HCT116 (cell line): ENCODE data around the gene ANXA4. TPM values are rescaled to one million over a fixed set of nuclear protein-coding genes. Genes with fewer than 3 reads are reported as not detected.

Experiments
- ATAC-seq: fragments of 200-7000 bp; cut with Tn5 transposase; 2 replicates; pipeline ENCODE4 v1.9.1; 2020; ENCODE audit warnings: mild to moderate bottlenecking, moderate library complexity
- BruUV-seq: library from RNA; stranded (reverse); fragments of 400-500 nt; replicated peaks from 2 replicates; lab custom pipeline; 2021; lab: Mats Ljungman, UMichigan
- CTCF ChIA-PET: fragments of 300-600 bp; sonication (Branson Sonifier 250); formaldehyde crosslinking; loops from one replicate; lab custom pipeline; 2021; ENCODE audit warnings: antibody characterized with exemption; lab: Charles Lee
- POLR2A ChIA-PET: fragments of 300-600, 350-600 bp; sonication (Branson Sonifier 250); formaldehyde crosslinking; loops from one replicate; lab custom pipeline; 2021; ENCODE audit warnings: antibody characterized with exemption; lab: Charles Lee
- RAD21 ChIA-PET, 2 experiments: fragments of 300-600 bp; sonication (Branson Sonifier 250); formaldehyde crosslinking; loops; one replicate each; lab custom pipeline; 2023; ENCODE audit warnings: low total read pairs in 2 of 2; ENCODE audit not compliant: uncharacterized antibody in 2 of 2, unreplicated experiment in 2 of 2, low non-redundant PET in 1 of 2; lab: Charles Lee
- DNase-seq: peaks from one replicate; pipeline ENCODE4 v3.0.0-alpha.2; 2010; ENCODE audit warnings: low read depth, low spot score
- H2AFZ ChIP-seq: fragments of 200-600 bp; shearing (Covaris generic), sonication (generic); 2 replicates; pipeline ENCODE4 v1.6.1; 2017; ENCODE audit warnings: low read depth, mixed run types, mixed read lengths, antibody characterized with exemption, low read length; ENCODE audit not compliant: poor library complexity, severe bottlenecking
- H3K27ac ChIP-seq: 2 replicates; pipeline ENCODE4 v1.5.1; 2012; ENCODE audit warnings: low read depth, low read length
- H3K27me3 ChIP-seq: fragments of 200-600 bp; sonication (generic); 2 replicates; pipeline ENCODE4 v1.6.1; 2016; ENCODE audit warnings: mixed run types, low read length, mixed read lengths; ENCODE audit not compliant: insufficient read depth
- H3K36me3 ChIP-seq, 2 experiments: fragments of 200-500 bp in 1 of 2; fragments of 200-600 bp in 1 of 2; sonication (Bioruptor generic) in 1 of 2; sonication (generic) in 1 of 2; 2 replicates each; pipeline versions ENCODE4 v1.5.1 to v1.6.1; 2014 to 2016; ENCODE audit warnings: low read length in 2 of 2, inconsistent platforms in 1 of 2, mixed read lengths in 1 of 2, mixed run types in 1 of 2; ENCODE audit not compliant: insufficient read depth in 2 of 2, control insufficient read depth in 1 of 2
- H3K4me1 ChIP-seq, 2 experiments: fragments of 200-600 bp in 1 of 2; sonication (generic) in 1 of 2; 2 replicates each; pipeline versions ENCODE4 v1.5.1 to v1.6.1; 2012 to 2017; ENCODE audit warnings: low read length in 2 of 2, inconsistent platforms in 1 of 2, mild to moderate bottlenecking in 1 of 2, mixed read lengths in 1 of 2, mixed run types in 1 of 2, moderate library complexity in 1 of 2; ENCODE audit not compliant: insufficient read depth in 2 of 2, control insufficient read depth in 1 of 2
- H3K4me2 ChIP-seq: fragments of 200-600 bp; sonication (generic); 2 replicates; pipeline ENCODE4 v1.6.1; 2017; ENCODE audit warnings: mixed run types, low read length, mixed read lengths
- H3K4me3 ChIP-seq, 2 experiments: fragments of 200-600 bp in 1 of 2; sonication (generic) in 1 of 2; replicated peaks in 1 of 2; 2 replicates each; pipeline ENCODE4 v1.5.1; 2011 to 2016; ENCODE audit warnings: low read length in 2 of 2, control low read depth in 1 of 2, low read depth in 1 of 2, mild to moderate bottlenecking in 1 of 2, mixed read lengths in 1 of 2, mixed run types in 1 of 2
- H3K79me2 ChIP-seq: fragments of 200-600 bp; sonication (generic); 2 replicates; pipeline ENCODE4 v1.6.1; 2017; ENCODE audit warnings: mild to moderate bottlenecking, mixed run types, low read length, moderate library complexity, mixed read lengths; ENCODE audit not compliant: insufficient read depth
- H3K9ac ChIP-seq: fragments of 200-600 bp; sonication (generic); 2 replicates; pipeline ENCODE4 v1.6.1; 2016; ENCODE audit warnings: low read length, mixed read lengths
- H3K9me2 ChIP-seq: fragments of 200-600 bp; sonication (generic), shearing (Covaris generic); 2 replicates; pipeline ENCODE4 v1.6.1; 2017; ENCODE audit warnings: mixed run types, mild to moderate bottlenecking, moderate library complexity; ENCODE audit not compliant: insufficient read depth
- H3K9me3 ChIP-seq, 2 experiments: fragments of 200-500 bp in 1 of 2; fragments of 200-600 bp in 1 of 2; sonication (Bioruptor generic) in 1 of 2; sonication (generic) in 1 of 2; 2 replicates each; pipeline ENCODE4 v1.6.1; 2014 to 2017; ENCODE audit warnings: low read length in 2 of 2, mixed read lengths in 2 of 2, inconsistent platforms in 1 of 2, low read depth in 1 of 2, mild to moderate bottlenecking in 1 of 2, mixed run types in 1 of 2, moderate library complexity in 1 of 2; ENCODE audit not compliant: control insufficient read depth in 1 of 2, insufficient read depth in 1 of 2
- H4K20me1 ChIP-seq: fragments of 200-600 bp; sonication (generic), shearing (Covaris generic); 2 replicates; pipeline ENCODE4 v1.6.1; 2017; ENCODE audit warnings: mixed run types, mild to moderate bottlenecking, moderate library complexity; ENCODE audit not compliant: insufficient read depth
- ATF3 ChIP-seq: IDR thresholded peaks from 2 replicates; pipeline ENCODE4 v1.6.1; 2012
- ELF1 ChIP-seq: IDR thresholded peaks from 2 replicates; pipeline ENCODE4 v1.6.1; 2012; ENCODE audit warnings: low read depth, borderline replicate concordance
- EZH2 ChIP-seq: fragments of 200-600 bp; sonication (generic); IDR thresholded peaks from 2 replicates; pipeline ENCODE4 v1.6.1; 2017; ENCODE audit warnings: antibody characterized with exemption, mixed run types
- POLR2AphosphoS5 ChIP-seq: IDR thresholded peaks from 2 replicates; pipeline ENCODE4 v1.6.1; 2011; ENCODE audit warnings: mild to moderate bottlenecking, low read depth, low read length, moderate library complexity
- YY1 ChIP-seq: IDR thresholded peaks from 2 replicates; pipeline ENCODE4 v1.6.1; 2011; ENCODE audit warnings: low read length, low read depth, moderate library complexity, mild to moderate bottlenecking; ENCODE audit not compliant: insufficient replicate concordance; ENCODE audit errors: extremely low read depth
- intact Hi-C: fragments of 100-400 bp; cut with micrococcal nuclease; formaldehyde crosslinking; loops from 2 replicates; pipeline ENCODE4 v1.10.0; 2022
- total RNA-seq: library from RNA; stranded (reverse); gene quantifications from one replicate; pipeline ENCODE4 v1.2.1, GENCODE V29; 2021; ENCODE audit not compliant: unreplicated experiment
- TF ChIP-seq, protein P1 (sequence below): IDR thresholded peaks from 2 replicates; pipeline ENCODE4 v1.6.1; 2011; ENCODE audit warnings: mild to moderate bottlenecking, low read length, moderate library complexity; ENCODE audit not compliant: insufficient replicate concordance; ENCODE audit errors: extremely low read depth
- TF ChIP-seq, protein P2 (sequence below), 3 experiments: fragments of 200-600 bp in 1 of 3; sonication (generic) in 1 of 3; IDR thresholded peaks in 2 of 3; conservative IDR thresholded peaks in 1 of 3; 2 replicates each; pipeline ENCODE4 v1.5.1; 2012 to 2017; ENCODE audit warnings: low read depth in 2 of 3, low read length in 2 of 3, antibody characterized with exemption in 1 of 3, borderline replicate concordance in 1 of 3, control low read depth in 1 of 3, mild to moderate bottlenecking in 1 of 3, mixed read lengths in 1 of 3, mixed run types in 1 of 3, moderate library complexity in 1 of 3; ENCODE audit not compliant: insufficient read depth in 1 of 3
- TF ChIP-seq, protein P3 (sequence below): IDR thresholded peaks from 2 replicates; pipeline ENCODE4 v1.6.1; 2012

The ANXA4 gene
- total RNA-seq, 1 experiment from 2014 or later = 64.6 TPM

DNA sequence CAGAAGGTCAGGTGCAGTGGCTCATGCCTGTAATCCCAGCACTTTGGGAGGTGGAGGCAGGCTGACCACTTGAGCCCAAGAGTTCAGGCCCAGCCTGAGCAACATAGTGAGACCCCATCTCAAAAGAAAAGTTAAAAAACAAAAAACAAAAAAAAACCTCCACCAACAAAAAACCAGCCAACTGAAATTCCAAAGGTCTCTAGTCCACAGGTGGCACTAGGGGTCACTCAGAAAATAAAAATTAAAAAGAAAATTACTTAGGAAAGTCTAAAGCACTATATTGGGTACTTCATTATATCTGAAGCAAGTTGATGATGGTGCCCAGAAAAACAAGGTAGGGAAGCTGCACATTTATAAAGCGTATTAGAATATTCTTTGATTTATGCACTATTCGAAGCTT is 26.9 kb downstream of the ANXA4 start:
- DNase-seq = no peak
- CTCF ChIA-PET = interaction anchor here (1.1 to 1.6 kb wide), 2 partner anchors 44 to 48 kb away, joined by 3 to 4 read pairs; no protein-coding TSS in a partner anchor
- POLR2A ChIA-PET = interaction anchor here (1.2 kb wide), 1 partner anchor 13 kb away, joined by 5 read pairs; no protein-coding TSS in a partner anchor
- no peaks in the 10 kb centered on the region for H3K27me3 ChIP-seq
- peak overlapping the region; percentile 67; the same call in 1 of the 2 replicates for H3K27ac ChIP-seq
- no peaks in the 10 kb centered on the region for H3K9me2 ChIP-seq
- no peak overlapping the region for H3K9ac ChIP-seq
- RAD21 ChIA-PET = no interaction called here
- peaks cover 28% of the 10 kb centered on the region for H3K79me2 ChIP-seq
- ATAC-seq = no peak
- H4K20me1 ChIP-seq = no peaks in the 10 kb centered on the region
- H3K9me3 ChIP-seq = no peaks in the 10 kb centered on the region
- H3K4me2 ChIP-seq = no peak overlapping the region
- no peaks in the 10 kb centered on the region for H3K36me3 ChIP-seq
- no peak overlapping the region for H3K4me3 ChIP-seq
- TF ChIP-seq, protein P1, sequence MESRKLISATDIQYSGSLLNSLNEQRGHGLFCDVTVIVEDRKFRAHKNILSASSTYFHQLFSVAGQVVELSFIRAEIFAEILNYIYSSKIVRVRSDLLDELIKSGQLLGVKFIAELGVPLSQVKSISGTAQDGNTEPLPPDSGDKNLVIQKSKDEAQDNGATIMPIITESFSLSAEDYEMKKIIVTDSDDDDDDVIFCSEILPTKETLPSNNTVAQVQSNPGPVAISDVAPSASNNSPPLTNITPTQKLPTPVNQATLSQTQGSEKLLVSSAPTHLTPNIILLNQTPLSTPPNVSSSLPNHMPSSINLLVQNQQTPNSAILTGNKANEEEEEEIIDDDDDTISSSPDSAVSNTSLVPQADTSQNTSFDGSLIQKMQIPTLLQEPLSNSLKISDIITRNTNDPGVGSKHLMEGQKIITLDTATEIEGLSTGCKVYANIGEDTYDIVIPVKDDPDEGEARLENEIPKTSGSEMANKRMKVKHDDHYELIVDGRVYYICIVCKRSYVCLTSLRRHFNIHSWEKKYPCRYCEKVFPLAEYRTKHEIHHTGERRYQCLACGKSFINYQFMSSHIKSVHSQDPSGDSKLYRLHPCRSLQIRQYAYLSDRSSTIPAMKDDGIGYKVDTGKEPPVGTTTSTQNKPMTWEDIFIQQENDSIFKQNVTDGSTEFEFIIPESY = no peak
- TF ChIP-seq YY1 (no peak), EZH2 (no peak), ATF3 (no peak), ELF1 (no peak), POLR2AphosphoS5 (no peak)
- TF ChIP-seq, protein P2, sequence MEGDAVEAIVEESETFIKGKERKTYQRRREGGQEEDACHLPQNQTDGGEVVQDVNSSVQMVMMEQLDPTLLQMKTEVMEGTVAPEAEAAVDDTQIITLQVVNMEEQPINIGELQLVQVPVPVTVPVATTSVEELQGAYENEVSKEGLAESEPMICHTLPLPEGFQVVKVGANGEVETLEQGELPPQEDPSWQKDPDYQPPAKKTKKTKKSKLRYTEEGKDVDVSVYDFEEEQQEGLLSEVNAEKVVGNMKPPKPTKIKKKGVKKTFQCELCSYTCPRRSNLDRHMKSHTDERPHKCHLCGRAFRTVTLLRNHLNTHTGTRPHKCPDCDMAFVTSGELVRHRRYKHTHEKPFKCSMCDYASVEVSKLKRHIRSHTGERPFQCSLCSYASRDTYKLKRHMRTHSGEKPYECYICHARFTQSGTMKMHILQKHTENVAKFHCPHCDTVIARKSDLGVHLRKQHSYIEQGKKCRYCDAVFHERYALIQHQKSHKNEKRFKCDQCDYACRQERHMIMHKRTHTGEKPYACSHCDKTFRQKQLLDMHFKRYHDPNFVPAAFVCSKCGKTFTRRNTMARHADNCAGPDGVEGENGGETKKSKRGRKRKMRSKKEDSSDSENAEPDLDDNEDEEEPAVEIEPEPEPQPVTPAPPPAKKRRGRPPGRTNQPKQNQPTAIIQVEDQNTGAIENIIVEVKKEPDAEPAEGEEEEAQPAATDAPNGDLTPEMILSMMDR (IDR thresholded peaks at IDR 0.05 in 2 of 3, conservative IDR thresholded peaks at IDR 0.05 in 1 of 3; ENCODE audit: borderline replicate concordance in 1 of 3, insufficient read depth in 1 of 3, low read depth in 2 of 3, low read length in 2 of 3) = no peak
- TF ChIP-seq, protein P3, sequence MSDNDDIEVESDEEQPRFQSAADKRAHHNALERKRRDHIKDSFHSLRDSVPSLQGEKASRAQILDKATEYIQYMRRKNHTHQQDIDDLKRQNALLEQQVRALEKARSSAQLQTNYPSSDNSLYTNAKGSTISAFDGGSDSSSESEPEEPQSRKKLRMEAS = no peak
- TF ChIP-seq, all 23 proteins: peak for 0
- no peak overlapping the region for H2AFZ ChIP-seq
- no TSS peak for BruUV-seq
- intact Hi-C loops = no loop called here
- H3K4me1 ChIP-seq = peaks cover 54 to 83% of the 10 kb centered on the region in 2 experiments
